HL-60 (cell line): ENCODE data around the gene SCOC.

ENCODE experiments used
- DNase-seq, 2 experiments: peaks; one replicate each; pipeline ENCODE4 v3.0.0-alpha.2; 2010 to 2020; ENCODE audit warnings: low read depth in 1 of 2, low spot score in 1 of 2
- H3K27ac ChIP-seq: fragments of 250-450 bp; sonication (Bioruptor Pico); replicated peaks from 2 replicates; pipeline ENCODE4 v1.5.1; 2020; ENCODE audit warnings: mild to moderate bottlenecking, moderate library complexity
- H3K27me3 ChIP-seq: fragments of 250-450 bp; sonication (Bioruptor Pico); 2 replicates; pipeline ENCODE4 v1.5.1; 2021; ENCODE audit warnings: mild to moderate bottlenecking, moderate library complexity; ENCODE audit not compliant: insufficient read depth, poor library complexity, severe bottlenecking
- H3K4me3 ChIP-seq: replicated peaks from 2 replicates; pipeline ENCODE4 v1.5.1; 2011; ENCODE audit warnings: mild to moderate bottlenecking, control low read depth, low read length; ENCODE audit not compliant: insufficient read depth
- CTCF ChIP-seq: IDR thresholded peaks from one replicate; pipeline ENCODE4 v1.5.1; 2011; ENCODE audit warnings: low read length, control low read depth, inconsistent platforms; ENCODE audit not compliant: insufficient read depth
- GABPA ChIP-seq: IDR thresholded peaks from 2 replicates; pipeline ENCODE4 v1.6.1; 2012; ENCODE audit warnings: low read depth
- POLR2AphosphoS5 ChIP-seq: IDR thresholded peaks from 2 replicates; pipeline ENCODE4 v1.6.1; 2012; ENCODE audit warnings: low read depth
- REST ChIP-seq: IDR thresholded peaks from 2 replicates; pipeline ENCODE4 v1.6.1; 2012; ENCODE audit warnings: low read depth; ENCODE audit not compliant: insufficient replicate concordance
- SPI1 ChIP-seq: IDR thresholded peaks from 2 replicates; pipeline ENCODE4 v1.6.1; 2012; ENCODE audit warnings: low read depth, mild to moderate bottlenecking, borderline replicate concordance

Gene SCOC

DNA sequence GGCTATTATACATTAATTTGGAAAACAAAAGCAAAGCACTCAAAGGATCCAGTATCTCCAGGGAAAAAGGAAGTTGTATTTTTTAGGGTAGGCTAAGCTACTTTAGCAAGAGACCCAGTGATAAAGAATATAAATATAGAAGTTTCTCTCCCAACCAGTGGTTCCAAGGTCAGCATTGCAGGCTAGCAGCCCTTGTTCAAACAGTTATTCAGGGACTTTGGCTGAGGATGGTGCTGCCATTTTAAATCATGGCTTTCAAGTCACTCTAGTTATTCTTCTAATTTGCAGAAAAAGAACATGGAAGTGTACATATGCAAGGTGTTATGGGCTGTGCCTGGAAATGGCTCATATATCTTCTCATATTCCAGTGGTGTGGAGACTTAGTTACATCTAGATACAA, 9.3 kb downstream of the SCOC start:
- Histone ChIP-seq H3K4me3 (no peak overlapping the region), H3K27me3 (peaks cover 3% of the 10 kb centered on the region), H3K27ac (no peak overlapping the region)
- TF ChIP-seq POLR2AphosphoS5 (no peak), SPI1 (no peak), GABPA (no peak), CTCF (no peak), REST (no peak)
- no peak for DNase-seq

- no peak for TF ChIP-seq REST
- no peak for TF ChIP-seq CTCF
- no peak for TF ChIP-seq POLR2AphosphoS5
- TF ChIP-seq SPI1: no peak
- TF ChIP-seq GABPA: no peak
- Histone ChIP-seq H3K27me3 (peaks cover 16% of the 10 kb centered on the region), H3K4me3 (no peak overlapping the region), H3K27ac (no peak overlapping the region)
- DNase-seq: no peak
Measured at GRCh38 chr4:140388015-140388414, 14.6 kb downstream of the SCOC start.

GRCh38 chr4:140395668-140396067, 22.2 kb downstream of the SCOC start:
- Histone ChIP-seq H3K27ac (no peak overlapping the region), H3K27me3 (peaks cover 13% of the 10 kb centered on the region), H3K4me3 (no peak overlapping the region)
- no peak for TF ChIP-seq REST
- no peak for TF ChIP-seq GABPA
- TF ChIP-seq SPI1: no peak
- TF ChIP-seq CTCF: no peak
- no peak for TF ChIP-seq POLR2AphosphoS5
- DNase-seq: no peak
